WTC11 (cell line): ENCODE results near the gene USP10. TPM values are rescaled to one million over a fixed set of nuclear protein-coding genes. Genes with fewer than 3 reads are reported as not detected.

Experiments
- ATAC-seq: fragments of 200-7000 bp; cut with Tn5 transposase; 2 replicates; pipeline ENCODE4 v1.10.0; 2021; ENCODE audit warnings: mild to moderate bottlenecking, moderate library complexity
- CTCF ChIA-PET: fragments of 300-600 bp; sonication (Branson Sonifier 250); formaldehyde crosslinking; loops from one replicate; lab custom pipeline; 2021; ENCODE audit warnings: antibody characterized with exemption; lab: Charles Lee
- POLR2A ChIA-PET: fragments of 350-600 bp; sonication (Branson Sonifier 250); formaldehyde crosslinking; loops from one replicate; lab custom pipeline; 2021; ENCODE audit warnings: antibody characterized with exemption; lab: Charles Lee
- DNase-seq: peaks from one replicate; pipeline ENCODE4 v3.0.0; 2021; ENCODE audit warnings: low spot score
- H3K27ac Mint-ChIP-seq: 2 replicates; pipeline ENCODE4 v1.8.0; 2021; ENCODE audit warnings: mixed read lengths
- H3K27me3 Mint-ChIP-seq: 2 replicates; pipeline ENCODE4 v1.8.0; 2021; ENCODE audit warnings: low read depth, mild to moderate bottlenecking, moderate library complexity, mixed read lengths
- H3K36me3 Mint-ChIP-seq: 2 replicates; pipeline ENCODE4 v1.8.0; 2021; ENCODE audit warnings: mixed read lengths
- H3K4me1 Mint-ChIP-seq: 2 replicates; pipeline ENCODE4 v1.8.0; 2022; ENCODE audit warnings: mixed read lengths
- H3K4me3 Mint-ChIP-seq: 2 replicates; pipeline ENCODE4 v1.8.0; 2021; ENCODE audit warnings: mild to moderate bottlenecking, moderate library complexity, mixed read lengths
- H3K9me3 Mint-ChIP-seq: 2 replicates; pipeline ENCODE4 v1.8.0; 2021; ENCODE audit warnings: mixed read lengths
- CREB1 ChIP-seq: sonication (generic); formaldehyde crosslinking; IDR thresholded peaks from 2 replicates; pipeline ENCODE4 v1.8.0; 2023; ENCODE audit warnings: mild to moderate bottlenecking, missing genetic modification reagents
- CREM ChIP-seq: sonication (generic); formaldehyde crosslinking; IDR thresholded peaks from 2 replicates; pipeline ENCODE4 v1.8.1; 2022; ENCODE audit warnings: mild to moderate bottlenecking, missing genetic modification reagents, moderate library complexity
- ERG ChIP-seq: fragments of 250-450 bp; sonication (Bioruptor Pico); IDR thresholded peaks from 2 replicates; pipeline ENCODE4 v1.8.0; 2021; ENCODE audit warnings: mild to moderate bottlenecking
- FOXJ3 ChIP-seq: sonication (generic); formaldehyde crosslinking; IDR thresholded peaks from 2 replicates; pipeline ENCODE4 v1.9.0; 2021; ENCODE audit warnings: missing genetic modification reagents, mild to moderate bottlenecking, borderline replicate concordance
- HMGXB4 ChIP-seq: sonication (generic); formaldehyde crosslinking; IDR thresholded peaks from 2 replicates; pipeline ENCODE4 v1.8.1; 2023; ENCODE audit warnings: mild to moderate bottlenecking, moderate library complexity, missing genetic modification reagents
- JAZF1 ChIP-seq: fragments of 250-450 bp; sonication (Bioruptor Pico); IDR thresholded peaks from 2 replicates; pipeline ENCODE4 v1.9.0; 2021; ENCODE audit warnings: moderate library complexity, mild to moderate bottlenecking, inconsistent platforms
- MXD4 ChIP-seq: fragments of 250-450 bp; sonication (Bioruptor Pico); IDR thresholded peaks from 2 replicates; pipeline ENCODE4 v1.8.0; 2021; ENCODE audit warnings: mild to moderate bottlenecking, moderate library complexity, borderline replicate concordance
- NR2C2 ChIP-seq: sonication (generic); formaldehyde crosslinking; IDR thresholded peaks from 2 replicates; pipeline ENCODE4 v1.8.0; 2022; ENCODE audit warnings: mild to moderate bottlenecking, missing genetic modification reagents
- OVOL2 ChIP-seq: fragments of 250-450 bp; sonication (Bioruptor Pico); IDR thresholded peaks from 2 replicates; pipeline ENCODE4 v1.9.0; 2021; ENCODE audit warnings: mild to moderate bottlenecking, borderline replicate concordance
- SP1 ChIP-seq: sonication (generic); formaldehyde crosslinking; conservative IDR thresholded peaks from 2 replicates; pipeline ENCODE4 v1.8.1; 2022; ENCODE audit warnings: missing genetic modification reagents
- STAT6 ChIP-seq: sonication (generic); formaldehyde crosslinking; conservative IDR thresholded peaks from 2 replicates; pipeline ENCODE4 v1.8.1; 2023; ENCODE audit warnings: mild to moderate bottlenecking, low read depth, missing genetic modification reagents, moderate library complexity
- TCF7 ChIP-seq: sonication (generic); formaldehyde crosslinking; IDR thresholded peaks from 2 replicates; pipeline ENCODE4 v1.8.0; 2022; ENCODE audit warnings: mild to moderate bottlenecking, low read depth, missing genetic modification reagents, moderate library complexity
- ZNF121 ChIP-seq: sonication (generic); formaldehyde crosslinking; IDR thresholded peaks from 2 replicates; pipeline ENCODE4 v1.8.0; 2023; ENCODE audit warnings: missing genetic modification reagents
- ZNF232 ChIP-seq: sonication (generic); formaldehyde crosslinking; IDR thresholded peaks from 2 replicates; pipeline ENCODE4 v1.8.0; 2022; ENCODE audit warnings: mild to moderate bottlenecking, missing genetic modification reagents
- ZNF263 ChIP-seq: sonication (generic); formaldehyde crosslinking; IDR thresholded peaks from 2 replicates; pipeline ENCODE4 v1.8.1; 2022; ENCODE audit warnings: low read depth, mild to moderate bottlenecking, moderate library complexity, missing genetic modification reagents
- ZNF396 ChIP-seq: fragments of 250-450 bp; sonication (Bioruptor Pico); IDR thresholded peaks from 2 replicates; pipeline ENCODE4 v1.8.0; 2021; ENCODE audit warnings: mild to moderate bottlenecking, moderate library complexity, borderline replicate concordance
- ZNF423 ChIP-seq: fragments of 250-450 bp; sonication (Bioruptor Pico); IDR thresholded peaks from 2 replicates; pipeline ENCODE4 v2.1.2; 2022; ENCODE audit warnings: mild to moderate bottlenecking, moderate library complexity
- total RNA-seq: library from RNA; stranded (reverse); gene quantifications from 3 replicates; pipeline ENCODE4 v1.2.3, GENCODE V29; 2021
- TF ChIP-seq, protein P1 (sequence below): sonication (generic); formaldehyde crosslinking; IDR thresholded peaks from 2 replicates; pipeline ENCODE4 v1.8.1; 2023; ENCODE audit warnings: mild to moderate bottlenecking, missing genetic modification reagents, moderate library complexity
- TF ChIP-seq, protein P2 (sequence below): sonication (generic); formaldehyde crosslinking; IDR thresholded peaks from 2 replicates; pipeline ENCODE4 v1.8.0; 2023; ENCODE audit warnings: missing genetic modification reagents

Gene USP10
- total RNA-seq, 1 experiment from 2014 or later = 138 TPM

- Mint-ChIP-seq H3K4me1 (peaks cover 89% of the 10 kb centered on the region), H3K27ac (peak overlapping the region; percentile 17; the same call in 1 of the 2 replicates), H3K4me3 (no peak overlapping the region), H3K9me3 (no peaks in the 10 kb centered on the region), H3K27me3 (no peaks in the 10 kb centered on the region), H3K36me3 (peaks cover 5% of the 10 kb centered on the region; the same call in 1 of the 2 replicates)
- ChIA-PET POLR2A (interaction anchor here (0.6 kb wide), 1 partner anchor 42 kb away, joined by 4 read pairs; no protein-coding TSS in a partner anchor), CTCF (interaction anchor here (0.7 to 10.2 kb wide), 9 partner anchors 9 to 240 kb away, joined by 4 to 78 read pairs (median 4); no protein-coding TSS in a partner anchor)
- DNase-seq (no peak), ATAC-seq (peak; percentile 17; the same call in 1 of the 2 replicates)
- no peak for TF ChIP-seq ERG (CRISPR knock-in tag)
- no peak for TF ChIP-seq JAZF1 (CRISPR knock-in tag)
- TF ChIP-seq FOXJ3 (CRISPR knock-in tag) = no peak
- no peak for TF ChIP-seq ZNF396
- TF ChIP-seq, protein P1, sequence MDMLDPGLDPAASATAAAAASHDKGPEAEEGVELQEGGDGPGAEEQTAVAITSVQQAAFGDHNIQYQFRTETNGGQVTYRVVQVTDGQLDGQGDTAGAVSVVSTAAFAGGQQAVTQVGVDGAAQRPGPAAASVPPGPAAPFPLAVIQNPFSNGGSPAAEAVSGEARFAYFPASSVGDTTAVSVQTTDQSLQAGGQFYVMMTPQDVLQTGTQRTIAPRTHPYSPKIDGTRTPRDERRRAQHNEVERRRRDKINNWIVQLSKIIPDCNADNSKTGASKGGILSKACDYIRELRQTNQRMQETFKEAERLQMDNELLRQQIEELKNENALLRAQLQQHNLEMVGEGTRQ (CRISPR knock-in tag) = no peak
- no peak for TF ChIP-seq STAT6 (CRISPR knock-in tag)
- no peak for TF ChIP-seq ZNF121 (CRISPR knock-in tag)
- no peak for TF ChIP-seq MXD4 (CRISPR knock-in tag)
- TF ChIP-seq TCF7 = no peak
- no peak for TF ChIP-seq HMGXB4 (CRISPR knock-in tag)
- no peak for TF ChIP-seq SP1 (CRISPR knock-in tag)
- no peak for TF ChIP-seq CREM (CRISPR knock-in tag)
- no peak for TF ChIP-seq ZNF263 (CRISPR knock-in tag)
- no peak for TF ChIP-seq CREB1
- TF ChIP-seq NR2C2 (CRISPR knock-in tag) = no peak
- TF ChIP-seq, protein P2, sequence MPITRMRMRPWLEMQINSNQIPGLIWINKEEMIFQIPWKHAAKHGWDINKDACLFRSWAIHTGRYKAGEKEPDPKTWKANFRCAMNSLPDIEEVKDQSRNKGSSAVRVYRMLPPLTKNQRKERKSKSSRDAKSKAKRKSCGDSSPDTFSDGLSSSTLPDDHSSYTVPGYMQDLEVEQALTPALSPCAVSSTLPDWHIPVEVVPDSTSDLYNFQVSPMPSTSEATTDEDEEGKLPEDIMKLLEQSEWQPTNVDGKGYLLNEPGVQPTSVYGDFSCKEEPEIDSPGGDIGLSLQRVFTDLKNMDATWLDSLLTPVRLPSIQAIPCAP (CRISPR knock-in tag) = no peak
- no peak for TF ChIP-seq OVOL2 (CRISPR knock-in tag)
- no peak for TF ChIP-seq ZNF232
- TF ChIP-seq ZNF423 (CRISPR knock-in tag) = no peak
These were observed 12.4 kb downstream of the USP10 start for GRCh38 chr16:84712138-84712671.
